ENCODE results near the gene DNTTIP2.
A peak's percentile ranks its signal among the peaks of the same experiment; 100 is the strongest.
"Not testable (repeated sequence)": the region's sequence is repeated elsewhere in the genome, so short reads cannot be mapped to it uniquely, and the experiment has no call there.

DNTTIP2 gene

GRCh38 chr1:93878889-93879586 is at the start of gene DNTTIP2:
TSS of gene DNTTIP2 (minus strand) at chr1:93879206. CDS start at chr1:93879148, 58 bp downstream.
- DNase-seq: peak; percentile 93 to 94

- no peak for DNase-seq
Observed at GRCh38 chr1:93925206-93925605, 46.2 kb upstream of the DNTTIP2 start.

GRCh38 chr1:93919780-93920179 is 40.8 kb upstream of the DNTTIP2 start:
- no peak for DNase-seq

- no peak for DNase-seq
Observed at GRCh38 chr1:93917302-93917701, 38.3 kb upstream of the DNTTIP2 start.

DNA sequence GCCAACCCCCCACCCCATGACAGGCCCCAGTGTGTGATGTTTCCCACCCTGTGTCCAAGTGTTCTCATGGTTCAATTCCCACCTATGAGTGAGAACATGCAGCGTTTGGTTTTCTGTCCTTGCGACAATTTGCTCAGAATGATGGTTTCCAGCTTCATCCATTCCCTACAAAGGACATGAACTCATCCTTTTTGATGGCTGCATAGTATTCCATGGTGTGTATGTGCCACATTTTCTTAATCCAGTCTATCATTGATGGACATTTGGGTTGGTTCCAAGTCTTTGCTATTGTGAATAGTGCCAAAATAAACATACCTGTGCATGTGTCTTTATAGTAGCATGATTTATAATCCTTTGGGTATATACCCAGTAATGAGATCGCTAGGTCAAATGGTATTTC is 31.9 kb upstream of the DNTTIP2 start:
- not testable (repeated sequence) for DNase-seq

DNA sequence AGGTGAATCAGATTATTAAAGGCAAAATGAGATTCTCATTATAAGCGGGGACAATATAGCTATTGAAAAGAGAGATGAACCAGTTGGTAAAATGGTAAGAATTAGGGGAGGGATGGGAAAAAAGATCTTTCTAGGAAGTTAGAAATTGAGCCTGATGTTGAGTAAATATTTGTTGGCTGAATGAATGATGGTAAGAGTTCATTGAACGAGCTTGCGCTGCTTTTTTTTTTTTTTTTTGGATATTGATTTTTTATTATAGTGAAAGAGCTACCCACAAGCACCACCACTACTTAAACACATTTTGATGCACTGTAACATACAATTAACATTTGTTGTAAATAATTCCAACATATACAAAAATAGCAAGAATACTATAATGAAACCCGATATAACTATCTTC is 31.3 kb upstream of the DNTTIP2 start:
- no peak for DNase-seq

DNA sequence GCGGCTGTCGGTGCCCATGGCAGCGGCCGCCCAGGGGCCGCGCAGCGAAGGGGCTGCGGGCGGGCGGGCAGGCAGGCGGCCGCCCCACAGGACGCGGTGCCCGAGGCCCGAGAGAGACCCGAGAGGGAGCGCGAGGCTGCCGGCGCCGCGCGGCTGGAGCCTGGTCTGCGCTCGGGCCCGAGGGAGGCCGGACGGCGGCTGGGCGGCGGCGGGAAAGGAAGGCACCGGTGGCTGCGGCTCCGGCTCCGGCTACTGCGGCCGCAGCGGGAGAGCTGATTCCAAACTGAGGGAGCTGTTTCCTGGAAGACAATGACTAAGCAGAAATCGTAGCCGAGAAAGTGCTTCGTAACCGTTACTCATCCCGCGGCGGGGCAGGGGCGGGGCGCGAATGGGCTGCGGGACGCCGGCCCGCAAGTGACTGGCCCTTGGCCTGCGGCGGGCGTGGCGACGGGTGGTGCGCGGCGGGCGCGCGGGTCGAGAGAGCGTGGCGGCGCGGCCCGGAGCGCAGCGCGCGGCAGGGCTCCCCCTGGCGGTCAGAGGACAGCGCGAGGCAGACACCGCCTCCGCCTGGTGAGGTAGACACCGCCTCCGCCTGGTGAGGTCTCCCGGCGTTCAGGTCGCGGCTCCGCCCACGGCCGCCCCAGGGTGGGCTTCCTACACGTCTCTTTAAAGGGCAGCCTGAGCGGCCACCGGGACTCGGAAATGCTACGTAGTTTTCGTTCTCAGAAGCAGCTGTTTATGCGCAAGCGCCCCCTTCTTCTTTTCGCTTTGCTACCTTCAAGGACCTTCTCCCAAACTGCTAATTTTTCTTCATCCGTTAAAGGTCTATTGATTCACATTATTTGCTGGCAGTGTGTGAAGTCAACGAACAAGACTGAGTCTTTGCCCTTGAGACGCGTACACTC is 30.4 kb upstream of the DNTTIP2 start, which contains the start of gene GCLM:
Gene GCLM (minus strand): TSS at position 285 of the 905 bp plus-strand sequence. CDS start 267 bp downstream, at position 18.
- peak; percentile 93 to 94 for DNase-seq

- DNase-seq: peak; percentile 64 to 69
Observed at GRCh38 chr1:93908394-93909145, 29.6 kb upstream of the DNTTIP2 start.

DNA sequence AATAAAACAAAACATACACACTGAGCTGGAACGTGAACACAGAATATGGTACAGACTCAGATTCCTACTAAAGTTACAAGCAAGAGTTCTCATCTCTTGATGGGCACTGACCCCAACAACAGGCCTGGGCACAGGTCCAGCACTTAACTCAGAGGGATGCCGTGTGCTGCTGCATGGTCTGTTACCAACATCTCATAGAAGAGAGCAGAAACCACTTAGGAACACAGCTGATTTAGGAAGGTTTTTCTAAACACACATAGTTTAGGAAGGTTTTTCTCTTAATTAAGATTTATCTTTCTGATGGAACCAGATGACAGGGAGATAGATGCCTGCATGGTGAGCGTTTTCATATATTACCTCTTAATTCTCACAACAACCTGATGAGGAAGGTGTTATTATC is 28.7 kb upstream of the DNTTIP2 start:
- DNase-seq: no peak

DNA sequence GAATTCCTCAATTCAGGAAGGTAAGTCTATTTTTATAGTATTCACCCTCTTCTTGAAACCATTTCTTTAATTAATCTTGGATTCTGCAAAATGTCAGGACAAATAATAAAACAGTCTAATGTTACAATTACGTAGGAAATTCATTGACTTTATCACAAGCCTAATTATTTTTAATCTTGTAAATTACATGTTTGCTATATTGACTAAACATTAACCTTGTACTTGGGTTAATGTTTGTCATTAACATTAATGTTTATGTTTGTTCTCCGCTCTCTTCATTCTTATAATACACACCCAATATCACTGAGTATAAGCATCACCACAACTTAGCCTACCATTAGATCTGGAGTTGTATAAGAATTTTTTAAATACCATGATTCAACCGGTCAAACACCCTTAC is 27.5 kb upstream of the DNTTIP2 start:
- DNase-seq: no peak

DNA sequence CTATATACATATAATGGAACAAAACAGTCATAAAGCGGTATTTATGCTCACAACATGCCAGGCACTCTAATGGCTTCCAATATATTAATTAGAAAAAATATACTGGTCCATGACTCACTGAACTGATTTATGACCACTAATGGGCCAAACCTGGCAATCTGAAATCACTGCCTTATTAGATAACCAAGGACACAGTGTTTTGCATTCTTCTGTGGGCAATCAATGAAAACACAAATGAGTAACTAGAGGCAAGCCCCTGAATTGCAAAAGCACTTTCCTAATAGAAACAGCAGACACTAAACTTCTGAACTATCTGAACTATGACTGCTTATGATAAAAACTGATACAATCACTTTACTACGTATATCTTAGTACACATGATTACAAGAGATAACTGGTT is 26.7 kb upstream of the DNTTIP2 start:
- no peak for DNase-seq

- DNase-seq: no peak
Observed at GRCh38 chr1:93905051-93905450, 26.0 kb upstream of the DNTTIP2 start.

GRCh38 chr1:93904228-93904627 is 25.2 kb upstream of the DNTTIP2 start:
- DNase-seq: no peak

DNA sequence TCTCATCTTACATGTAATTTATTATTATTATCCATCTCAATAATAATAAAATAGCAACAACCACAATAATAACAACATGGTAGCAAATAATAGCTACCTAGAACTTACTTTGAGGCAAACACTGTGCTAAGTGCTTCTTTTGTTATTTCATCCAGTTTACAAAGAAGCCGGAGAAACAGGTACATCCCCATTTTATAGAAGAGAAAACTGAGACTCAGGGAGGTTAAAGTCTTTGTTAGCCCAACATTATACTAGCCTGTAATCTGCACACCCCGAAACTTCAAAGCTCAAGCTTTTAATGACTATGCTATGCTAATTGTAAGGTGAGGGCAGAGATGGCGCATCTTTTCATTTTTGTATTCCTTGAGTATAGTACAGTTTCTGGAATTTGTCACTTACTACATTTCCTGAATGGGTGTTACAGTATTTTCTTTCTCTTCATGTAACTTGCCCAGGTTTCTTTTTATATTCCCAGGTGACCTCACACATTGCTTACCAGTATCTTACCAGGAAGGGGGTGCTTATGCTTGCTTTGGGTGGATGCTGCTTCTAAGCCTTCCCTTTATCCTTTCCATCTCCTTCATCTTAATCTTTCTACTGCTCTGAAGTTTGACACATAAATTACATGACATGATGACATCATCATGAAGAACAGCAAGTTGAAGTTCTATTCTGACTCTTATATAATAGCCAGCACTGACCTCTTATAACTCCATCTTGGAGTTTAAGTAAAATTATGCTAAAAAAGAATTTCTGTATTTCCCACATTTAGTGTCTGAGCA is 21.9 kb upstream of the DNTTIP2 start:
- DNase-seq: no peak

DNA sequence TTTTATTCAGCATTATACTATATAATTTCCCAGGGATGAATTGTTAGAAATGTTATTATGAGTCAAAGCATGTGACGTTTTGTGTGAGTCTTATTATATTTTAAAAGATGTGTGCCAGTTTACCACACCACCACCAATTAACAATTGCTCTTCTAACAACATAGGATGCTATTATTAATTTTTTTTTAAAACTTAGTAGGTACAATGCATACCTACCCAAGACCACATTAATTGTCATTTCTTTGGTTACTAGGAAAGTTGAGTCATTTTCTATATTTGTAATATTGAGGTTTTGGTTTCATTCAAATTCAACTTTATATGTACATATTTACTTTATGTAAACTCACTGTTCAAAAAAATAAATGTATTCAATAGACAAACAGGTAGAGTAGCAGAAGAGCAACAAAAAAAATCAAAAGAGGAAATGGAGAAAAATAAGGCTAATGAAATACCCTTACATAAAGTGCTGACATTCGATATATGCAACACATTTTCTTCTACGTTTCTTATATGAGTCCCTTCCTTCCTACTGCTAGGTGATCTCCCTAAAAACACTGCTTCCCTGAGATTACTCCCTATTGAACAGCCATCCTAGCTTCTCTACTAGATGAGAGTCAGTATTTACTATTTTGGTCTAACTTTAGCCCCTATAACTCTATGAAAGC is 20.7 kb upstream of the DNTTIP2 start:
- DNase-seq: no peak

DNA sequence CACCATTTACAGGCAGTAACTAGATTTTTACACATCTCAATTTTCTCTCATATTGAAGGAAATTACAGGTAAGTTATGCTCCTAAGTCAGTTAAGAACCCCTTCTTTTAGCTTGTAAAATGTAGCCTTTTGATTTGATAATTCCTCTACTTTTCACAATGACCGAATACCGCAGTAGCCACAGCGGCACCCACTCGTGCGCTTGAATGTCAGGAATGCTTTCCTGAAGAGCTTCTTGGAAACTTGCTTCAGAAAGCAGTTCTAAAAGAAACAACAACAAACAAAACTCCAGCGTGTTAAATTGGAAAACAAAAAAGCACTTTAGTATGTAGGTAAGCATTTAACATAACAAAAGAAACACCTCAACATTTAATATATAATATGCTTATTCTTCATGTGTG is 9.9 kb upstream of the DNTTIP2 start:
- DNase-seq: no peak

DNA sequence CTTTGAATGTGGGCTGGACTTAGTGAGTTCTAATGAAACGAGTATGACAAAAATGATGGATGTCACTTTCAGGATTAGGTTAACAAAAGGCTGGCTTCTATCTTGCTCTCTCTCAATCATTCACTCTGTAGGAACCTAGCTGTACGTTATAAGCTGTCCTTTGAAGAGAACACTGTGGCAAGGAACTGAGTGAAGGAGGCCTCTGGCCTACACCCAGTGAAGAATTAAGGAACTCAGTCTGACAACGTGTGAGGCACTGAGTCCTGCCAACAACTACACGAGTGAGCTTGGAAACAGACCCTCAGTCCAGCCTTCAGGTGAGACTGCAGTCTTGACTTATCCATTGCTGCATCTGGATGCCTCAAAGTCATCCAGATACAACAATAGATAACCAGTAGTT is 3.3 kb upstream of the DNTTIP2 start:
- no peak for DNase-seq

GRCh38 chr1:93880731-93881130 is 1.7 kb upstream of the DNTTIP2 start:
- no peak for DNase-seq

GRCh38 chr1:93878501-93878888 is 511 bp downstream of the DNTTIP2 start:
- DNase-seq: peak; percentile 70 to 74

DNA sequence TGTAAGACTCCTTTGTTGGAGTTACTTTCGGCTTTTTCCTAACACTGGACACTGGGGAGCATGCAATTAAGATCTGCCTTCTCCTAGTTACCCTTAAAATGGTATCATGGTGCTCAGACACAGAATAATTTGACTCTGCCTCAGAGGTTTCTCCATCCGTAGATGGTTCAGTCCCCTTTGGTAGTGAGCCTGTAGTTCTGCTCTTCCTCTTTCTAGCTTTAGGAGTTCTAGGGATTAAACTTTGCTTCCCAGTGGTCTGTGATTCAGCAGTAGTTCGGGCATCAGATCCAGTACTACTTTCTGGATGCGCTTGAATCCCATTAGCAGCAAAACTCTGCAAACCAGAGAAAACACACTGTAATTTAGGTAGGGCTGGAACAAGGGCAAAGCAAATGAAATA is 1.5 kb downstream of the DNTTIP2 start:
- DNase-seq: no peak

DNA sequence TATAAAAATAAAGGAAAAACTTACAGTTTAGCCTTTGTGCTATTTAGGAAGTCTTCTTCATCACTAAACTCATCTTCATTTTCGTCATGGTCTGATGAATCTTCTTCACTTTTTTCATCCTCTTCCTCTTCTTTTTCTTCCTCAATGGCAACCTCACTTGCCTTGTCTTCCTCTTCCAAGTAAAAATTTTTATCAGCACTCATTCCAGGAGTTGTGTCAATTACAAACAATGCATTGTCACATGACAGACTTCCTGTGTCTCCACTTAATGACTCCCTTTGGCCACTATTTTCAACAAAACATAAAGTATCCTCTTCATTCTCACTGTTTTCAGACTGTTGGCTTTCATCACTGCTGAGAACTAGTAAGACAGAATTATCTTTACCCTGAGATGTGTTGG is 2.8 kb downstream of the DNTTIP2 start:
- DNase-seq: no peak

Data from activated T-cell treated with anti-CD3 and anti-CD28 coated beads, Interleukin-2, amount 50 U/mL, for 48 hours (primary cell).